Islet of Langerhans (tissue), 1 donor: ENCODE measurements around the gene BMPER.

Experiments
- FAIRE-seq: peaks from one replicate; lab custom pipeline; 2011; peaks lifted over from hg19 to GRCh38; lab: Jason Lieb, UNC

BMPER gene

DNA sequence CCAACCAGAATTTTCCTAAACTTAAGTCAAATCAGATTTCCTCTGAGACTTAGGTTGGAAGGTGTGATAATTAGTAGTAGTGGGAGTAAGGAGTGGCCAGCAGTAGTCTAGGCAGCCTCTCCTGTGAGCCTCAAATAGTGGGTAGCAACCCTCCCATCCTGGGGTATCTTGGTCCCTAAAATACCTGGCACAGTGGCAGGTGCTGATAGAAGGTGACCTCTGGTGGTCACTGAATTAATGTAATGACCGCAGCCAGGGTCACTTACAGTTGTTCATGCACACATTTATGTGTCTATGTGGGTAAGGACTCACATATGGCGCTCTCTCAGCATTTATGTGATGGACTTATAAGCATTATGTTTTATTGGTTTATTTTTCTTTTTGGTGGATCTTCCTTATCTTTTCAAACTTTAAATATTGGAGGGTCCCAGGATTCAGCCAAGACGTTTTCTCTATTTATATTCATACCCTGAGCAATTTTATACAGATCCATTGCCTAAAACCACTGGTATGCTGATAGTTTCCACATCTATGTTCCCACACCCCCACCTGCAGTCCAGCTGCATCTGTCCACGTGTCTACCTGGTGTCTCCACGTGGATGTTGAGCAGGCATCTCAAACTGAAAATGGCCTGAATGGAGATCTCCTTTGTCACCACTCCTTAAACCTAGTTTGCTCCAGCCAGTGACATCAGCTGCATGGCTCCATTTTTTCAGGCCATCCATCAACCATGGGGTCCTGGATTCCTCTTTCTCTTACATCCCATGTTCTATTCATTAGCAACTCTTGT lies 18.3 kb downstream of the BMPER start:
- FAIRE-seq = no peak

DNA sequence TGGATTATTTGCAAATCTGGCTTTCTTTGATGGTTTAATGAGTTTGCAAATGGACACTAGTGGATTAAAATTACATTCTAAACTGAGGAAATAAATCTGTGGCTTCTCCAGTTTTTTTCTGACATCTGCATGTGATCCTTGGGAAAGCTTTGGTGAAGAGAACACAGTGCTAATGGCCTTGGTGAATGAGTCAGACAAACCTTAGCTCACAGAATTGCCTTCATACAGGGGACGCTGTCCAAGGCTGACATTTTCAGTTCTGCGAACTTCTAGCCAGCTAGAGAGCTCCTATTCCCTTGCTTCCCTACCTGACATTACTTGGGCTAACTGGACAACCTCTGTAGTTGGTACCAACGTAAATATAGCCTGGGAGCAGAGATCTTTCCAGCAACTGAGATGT lies 21.2 kb downstream of the BMPER start:
- FAIRE-seq = no peak

DNA sequence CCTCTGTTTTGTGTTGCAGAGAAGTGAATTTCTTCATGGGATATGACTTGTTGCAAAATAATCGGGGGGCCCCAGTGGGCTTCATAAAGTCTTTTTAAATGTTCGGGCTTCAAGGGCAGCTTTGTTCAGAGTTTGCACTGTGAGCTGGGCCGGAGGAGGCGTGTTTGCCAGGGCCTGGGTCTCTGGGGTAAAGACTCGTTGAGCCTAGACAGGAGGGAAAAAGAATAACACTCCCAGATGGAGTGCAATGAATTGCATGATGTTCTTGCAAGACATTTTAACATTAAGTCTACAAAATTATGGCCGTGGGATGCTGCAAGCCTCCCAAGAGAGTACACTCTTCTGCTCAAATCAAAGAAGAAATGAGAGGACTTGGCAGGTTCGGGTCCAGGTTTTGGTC lies 23.6 kb downstream of the BMPER start:
- no peak for FAIRE-seq

DNA sequence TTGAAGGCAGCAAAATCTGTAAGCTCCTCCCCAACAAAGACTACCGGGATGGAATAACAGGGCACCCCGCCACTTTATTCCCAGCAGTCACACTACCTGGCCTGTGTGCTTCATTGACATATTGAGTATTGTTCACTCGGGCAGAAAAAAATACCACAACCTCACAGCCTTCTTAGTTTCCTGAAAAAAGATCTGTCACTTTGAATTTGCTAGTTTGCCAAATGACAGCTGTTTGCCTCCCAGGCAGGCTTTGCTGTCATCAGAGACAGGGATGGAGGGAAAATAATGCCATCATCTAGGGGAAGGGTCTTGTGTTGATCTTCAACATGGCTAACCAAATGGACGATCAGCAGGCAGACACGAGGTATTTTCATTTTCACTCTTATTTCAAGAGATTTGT lies 26.9 kb downstream of the BMPER start:
- no peak for FAIRE-seq

DNA sequence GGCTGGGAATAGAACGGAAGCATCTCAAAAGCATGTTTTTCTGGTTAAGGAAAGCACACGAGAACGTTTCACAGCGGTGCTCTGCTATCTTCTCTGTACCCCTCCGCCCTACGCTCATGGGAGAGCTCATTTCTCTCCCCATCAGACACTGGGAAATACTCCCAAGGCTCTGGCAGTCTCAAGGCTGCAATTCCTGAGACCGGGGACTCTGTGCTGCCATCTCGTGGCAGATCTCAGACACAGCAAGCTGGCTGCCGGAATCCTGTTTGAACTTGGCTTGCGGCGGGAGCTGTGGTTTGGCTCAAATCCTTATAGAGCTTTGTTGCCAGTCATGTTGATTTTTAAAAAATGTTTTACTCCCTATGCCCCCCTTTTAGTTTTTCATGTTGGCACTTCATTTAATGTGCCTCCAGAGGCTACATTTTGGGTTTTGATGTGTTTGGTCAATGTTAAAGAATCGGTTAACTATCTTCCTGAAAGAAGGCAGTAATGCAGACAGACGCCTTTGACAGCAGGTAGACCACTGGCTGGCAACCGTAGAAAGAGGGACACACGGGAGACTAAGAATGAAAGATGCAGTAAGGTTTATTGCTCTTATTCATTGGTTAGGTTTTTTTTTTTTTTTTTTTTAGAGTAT lies 27.6 kb downstream of the BMPER start:
- FAIRE-seq = peak; percentile 84

DNA sequence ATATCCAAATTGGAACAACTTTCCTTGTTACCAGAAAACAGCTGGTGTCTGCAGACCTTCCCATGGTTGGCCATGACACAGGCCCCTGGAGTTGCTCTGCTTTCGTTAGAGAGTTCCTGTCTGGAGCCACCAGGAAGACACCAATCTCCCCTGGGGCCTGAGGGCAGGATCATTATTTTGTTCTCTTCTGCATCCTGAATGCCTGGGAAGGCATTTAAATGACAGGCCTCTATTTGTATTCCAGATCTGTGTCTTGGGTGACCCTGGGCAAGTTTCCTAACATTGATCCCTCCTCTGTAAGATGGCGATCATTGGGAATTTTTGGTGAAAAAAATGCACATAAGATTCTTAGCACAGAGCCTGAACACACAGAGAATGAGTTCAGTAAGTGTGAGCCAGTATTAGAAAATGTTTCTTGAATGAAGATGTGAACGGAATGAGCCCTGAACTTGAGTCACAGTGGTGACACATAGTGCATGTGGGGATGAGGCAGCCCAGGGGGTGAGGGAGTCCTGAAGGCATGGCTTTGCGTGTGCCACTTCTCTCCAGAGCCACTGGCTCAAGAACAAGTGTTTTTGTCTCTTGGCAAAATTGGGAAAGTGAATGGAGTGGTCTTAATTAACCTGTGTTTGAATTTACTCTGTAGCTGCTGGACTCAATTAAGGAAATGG lies 28.4 kb downstream of the BMPER start:
- FAIRE-seq = no peak

DNA sequence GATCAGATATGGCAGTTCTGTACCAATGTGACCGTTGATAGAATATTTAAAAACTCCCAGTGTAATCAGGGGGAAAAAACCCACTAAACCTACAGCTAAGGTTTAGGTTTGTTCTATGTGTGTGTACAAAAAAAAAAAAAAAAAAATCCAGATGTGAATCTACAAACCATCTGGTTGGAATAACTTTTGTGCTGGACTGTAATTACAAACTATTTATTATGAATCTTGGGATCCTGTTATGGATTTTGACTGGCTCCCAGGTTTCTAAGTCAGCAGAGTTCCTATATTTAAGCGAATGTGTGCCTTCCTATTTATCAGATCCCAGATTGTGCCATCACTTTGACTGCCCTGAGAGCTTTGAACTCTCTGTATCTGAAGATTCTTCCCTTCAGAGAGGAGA lies 29.1 kb downstream of the BMPER start:
- no peak for FAIRE-seq

DNA sequence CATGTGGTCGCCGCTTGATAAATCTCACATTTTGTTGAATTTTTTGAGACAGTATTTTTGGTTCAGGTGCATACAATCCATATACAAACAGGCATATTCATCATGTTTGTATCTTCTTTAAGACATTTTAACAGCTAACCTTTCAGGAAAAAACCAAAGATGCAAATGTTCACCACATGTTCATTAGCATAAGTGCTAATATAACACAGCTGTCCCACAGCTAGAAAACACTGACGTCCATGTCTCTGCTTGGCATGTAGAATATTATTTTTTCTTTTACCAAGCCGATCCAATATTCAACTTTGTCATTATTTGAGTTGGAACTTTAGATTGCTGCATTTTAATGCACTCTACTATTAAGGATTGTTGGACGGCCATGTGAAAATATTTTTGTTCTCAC lies 31.2 kb downstream of the BMPER start:
- no peak for FAIRE-seq

DNA sequence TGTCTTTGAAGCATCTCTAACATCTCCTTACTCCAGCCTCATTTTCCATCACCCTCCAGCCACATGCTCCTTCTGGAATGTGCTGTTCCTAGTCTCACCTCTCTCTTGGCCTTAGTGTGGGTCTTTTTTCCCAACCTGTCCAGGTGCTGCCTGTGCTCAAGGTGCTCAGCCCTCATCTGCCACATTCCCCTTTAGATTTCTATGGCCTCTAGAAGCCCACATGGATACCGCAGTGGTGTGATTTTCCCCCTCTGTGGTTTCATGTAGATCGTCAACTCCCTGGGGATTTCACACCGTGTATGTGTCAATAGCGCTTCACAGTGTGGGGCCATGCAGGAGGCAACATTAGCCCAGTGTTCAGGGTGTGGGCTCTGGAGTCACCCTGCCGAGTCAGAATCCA lies 32.5 kb downstream of the BMPER start:
- FAIRE-seq = no peak

DNA sequence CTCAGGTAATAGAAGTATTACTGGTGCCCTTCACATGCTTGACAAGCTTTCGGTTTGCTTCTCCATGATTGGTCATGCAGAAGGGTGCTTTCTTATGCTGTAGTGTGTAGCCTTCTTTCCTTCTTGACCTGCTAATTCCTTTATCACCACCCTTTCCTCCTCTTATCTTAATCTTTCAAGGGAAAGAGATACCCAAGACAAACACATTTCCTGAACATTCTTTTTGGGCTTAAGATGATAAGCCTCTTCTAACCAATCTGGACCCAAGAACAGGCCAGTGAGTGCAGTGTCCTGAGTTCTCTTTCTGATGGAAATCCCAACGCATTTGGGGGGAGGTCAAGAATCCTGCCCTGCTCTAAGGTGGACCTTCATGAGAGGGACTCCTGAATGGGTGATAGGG lies 33.8 kb downstream of the BMPER start:
- FAIRE-seq = no peak

DNA sequence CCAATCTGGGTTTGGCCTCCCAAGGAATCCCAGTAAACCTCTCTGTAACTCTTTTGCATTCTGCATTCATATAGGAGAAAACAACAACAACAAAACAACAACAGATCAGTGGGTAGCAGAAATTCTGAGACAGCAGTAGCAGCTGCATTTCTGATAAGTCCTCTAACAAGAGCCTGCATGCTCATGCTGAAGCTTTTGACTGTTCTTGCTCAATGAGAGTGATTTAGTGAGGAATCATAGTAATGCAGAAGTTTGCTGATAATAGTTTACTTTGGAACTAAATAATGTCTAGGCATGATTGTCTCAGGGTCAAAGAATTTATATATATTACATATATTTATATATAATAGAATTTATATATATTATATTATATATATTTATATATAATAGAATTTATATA lies 35.2 kb downstream of the BMPER start:
- FAIRE-seq = no peak

DNA sequence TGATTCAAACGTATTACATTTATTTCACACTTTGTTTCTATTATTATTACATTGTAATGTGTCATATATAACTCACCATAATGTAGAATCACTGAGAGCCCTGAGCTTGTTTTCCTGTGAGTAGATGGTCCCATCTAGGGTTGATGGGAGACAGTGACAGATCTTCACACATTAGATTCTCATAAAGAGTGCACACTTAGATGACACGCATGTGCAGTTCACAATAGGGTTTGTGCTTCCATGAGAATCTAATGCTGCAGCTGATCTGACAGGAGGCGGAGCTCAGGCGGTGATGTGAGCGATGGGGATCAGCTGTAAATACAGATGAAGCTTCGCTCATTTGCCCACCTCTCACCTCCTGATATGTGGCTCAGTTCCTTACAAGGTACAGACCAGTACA lies 36.1 kb downstream of the BMPER start:
- FAIRE-seq = no peak

DNA sequence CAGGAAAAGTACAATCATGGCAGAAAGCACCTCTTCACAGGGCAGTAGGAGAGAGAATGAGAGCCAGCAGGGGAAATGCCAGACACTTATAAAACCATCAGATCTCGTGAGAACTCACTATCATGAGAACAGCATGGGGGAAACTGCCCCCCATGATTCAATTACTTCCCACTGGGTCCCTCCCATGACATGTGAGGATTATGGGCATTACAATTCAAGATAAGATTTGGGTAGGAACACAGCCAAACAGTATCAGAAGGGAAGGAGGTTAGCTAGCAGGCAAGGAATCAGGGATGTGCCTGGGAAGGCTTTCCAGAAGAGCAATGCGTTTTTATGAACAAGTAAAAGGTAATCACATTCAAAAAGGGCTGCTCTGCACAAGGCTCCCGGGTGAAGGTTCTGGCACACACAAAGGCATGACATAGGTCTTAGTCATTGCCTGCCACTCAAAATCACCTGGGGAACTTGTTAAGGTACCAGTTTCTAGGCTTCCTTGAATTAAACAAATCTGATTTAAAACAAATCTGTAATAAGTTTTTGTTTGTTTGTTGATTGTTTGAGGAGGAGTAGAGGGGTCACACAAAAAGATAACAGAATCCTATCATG lies 40.9 kb downstream of the BMPER start:
- FAIRE-seq = no peak

DNA sequence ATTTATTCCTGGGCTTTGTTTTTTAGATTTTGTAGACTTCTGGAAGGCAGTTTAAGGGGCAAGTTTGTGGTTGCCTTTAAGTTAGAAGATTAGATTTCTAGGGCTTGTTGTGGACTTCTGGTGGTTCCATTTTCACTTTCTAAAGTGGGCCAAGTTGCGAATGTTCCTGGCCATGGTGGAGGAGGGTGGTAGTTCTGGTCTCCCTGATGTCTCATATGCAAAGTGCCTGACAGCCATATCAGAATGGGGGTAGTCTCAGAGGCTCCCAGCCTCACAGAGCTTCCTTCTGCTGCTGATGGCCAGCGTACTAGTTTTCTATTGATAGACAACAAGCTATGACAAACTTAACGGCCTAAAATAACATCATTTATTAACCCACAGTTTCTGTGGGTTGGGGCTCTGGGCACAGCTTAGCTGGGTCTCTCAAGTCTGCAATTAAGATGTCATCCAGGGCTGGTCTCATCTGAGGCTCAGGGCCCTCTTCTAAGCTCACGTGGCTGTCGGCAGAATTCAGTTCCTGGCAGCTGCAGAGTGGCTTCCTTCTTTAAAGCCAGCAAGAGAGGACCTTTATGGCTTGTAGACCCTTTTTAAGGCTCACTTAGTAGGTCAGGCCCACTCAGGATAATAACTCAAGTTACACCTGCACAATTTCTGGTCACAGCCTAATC lies 44.8 kb downstream of the BMPER start:
- FAIRE-seq = no peak

DNA sequence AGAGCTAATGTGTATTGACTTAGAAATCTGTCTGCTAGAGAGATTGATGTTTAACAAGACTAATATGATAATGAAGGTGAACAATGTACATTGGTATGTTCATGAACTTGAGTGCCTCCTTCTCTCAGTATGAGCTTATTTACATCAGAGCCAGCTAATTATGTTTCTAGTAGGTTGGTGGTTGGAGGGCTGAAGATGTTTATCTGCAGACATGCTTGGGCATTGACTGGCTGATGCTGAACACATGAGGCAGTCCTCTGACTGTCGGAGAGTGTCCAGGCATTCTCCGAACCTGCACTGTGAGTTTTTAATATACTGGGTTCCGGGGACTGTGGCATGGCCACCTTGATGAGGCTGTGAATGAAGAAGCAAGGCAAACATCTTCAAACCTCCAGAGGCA lies 47.5 kb downstream of the BMPER start:
- no peak for FAIRE-seq

DNA sequence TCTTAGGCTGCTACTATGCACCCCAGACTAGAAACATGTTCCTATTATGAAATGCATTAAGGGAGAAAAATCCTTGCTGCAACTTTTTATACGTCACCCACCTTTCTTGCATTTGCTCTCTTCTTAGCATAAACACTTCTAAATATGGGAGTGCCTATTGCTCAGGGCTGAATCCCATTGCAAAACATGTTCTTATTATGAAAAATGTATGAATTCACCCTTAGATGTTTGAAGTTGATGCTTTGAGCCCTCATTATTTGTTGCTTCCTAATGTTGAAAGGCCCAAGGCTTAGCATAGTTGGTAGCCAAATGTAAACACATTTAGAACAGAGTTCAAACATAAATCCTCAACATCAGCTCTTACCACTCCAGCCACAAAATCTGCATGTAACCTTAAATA lies 52.8 kb downstream of the BMPER start:
- no peak for FAIRE-seq

DNA sequence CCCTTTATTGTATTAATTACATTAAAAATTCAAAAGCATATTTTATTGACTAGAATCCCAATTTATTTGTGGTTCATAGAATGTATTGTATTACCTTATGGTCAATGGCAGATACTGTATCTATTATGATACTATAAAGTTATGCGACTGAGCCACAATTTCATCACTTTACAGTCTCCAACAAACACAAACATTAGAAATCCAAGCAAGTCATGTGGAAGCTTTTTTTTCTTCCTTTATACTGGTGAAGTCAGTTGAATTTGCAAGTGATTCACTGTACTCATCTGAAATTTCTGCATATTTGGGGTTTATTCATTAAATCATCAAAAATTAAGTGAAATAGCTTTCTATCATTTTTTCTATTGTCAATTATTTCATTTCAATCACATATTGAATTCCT lies 54.3 kb downstream of the BMPER start:
- no peak for FAIRE-seq

DNA sequence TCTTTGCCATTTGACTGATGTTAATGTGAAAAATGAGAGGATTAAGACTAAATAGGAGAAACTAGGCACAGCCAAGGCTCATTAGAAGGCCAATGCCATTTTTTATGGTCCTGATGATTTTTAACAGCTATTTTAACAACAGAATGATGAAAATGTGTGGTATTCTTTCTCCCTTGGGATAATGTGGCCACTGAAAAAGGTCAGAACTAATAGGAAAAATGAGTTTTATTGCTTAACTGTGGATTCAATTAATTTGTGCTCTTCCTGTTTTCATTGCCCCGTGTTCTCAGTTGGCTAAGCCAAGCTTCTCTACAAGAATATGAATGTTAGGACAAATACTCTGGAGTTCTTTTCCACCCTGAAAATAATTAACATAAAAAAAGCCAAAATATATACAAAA lies 56.6 kb downstream of the BMPER start:
- FAIRE-seq = no peak

DNA sequence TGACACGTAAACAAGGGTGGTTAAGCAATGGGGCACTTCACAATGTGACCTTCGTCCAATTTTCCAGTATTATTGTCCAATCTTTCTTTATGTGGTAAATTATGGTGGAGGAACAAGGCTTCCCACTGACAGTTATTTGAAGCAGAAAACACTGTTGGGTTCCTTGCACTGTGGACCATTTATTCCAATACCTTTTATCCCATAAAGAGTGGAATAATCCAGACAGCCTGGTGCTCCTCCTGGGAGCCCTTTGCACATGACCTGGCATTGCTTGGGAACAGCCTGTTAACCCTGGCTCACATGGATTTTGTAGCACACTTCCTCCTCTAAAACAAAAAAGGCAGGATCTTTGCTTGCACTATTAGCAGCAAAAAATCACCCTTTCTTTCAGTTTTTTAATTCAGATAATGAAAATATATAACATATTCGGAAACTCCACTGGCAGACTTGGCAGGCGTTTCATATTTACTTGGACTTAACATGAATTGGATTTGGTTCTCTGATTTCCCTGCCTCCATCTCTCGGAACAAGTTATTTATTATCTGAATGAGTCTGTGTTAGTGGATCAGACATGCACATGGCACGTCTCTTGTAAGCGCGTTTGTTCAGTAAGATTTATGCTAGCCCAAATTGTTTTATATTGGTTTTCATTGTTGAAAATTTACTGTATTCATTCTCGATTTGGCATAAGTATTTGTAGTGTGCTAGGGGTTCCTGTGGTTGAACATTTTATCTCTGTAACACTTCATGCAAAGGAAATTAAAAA lies 59.3 kb downstream of the BMPER start:
- no peak for FAIRE-seq

DNA sequence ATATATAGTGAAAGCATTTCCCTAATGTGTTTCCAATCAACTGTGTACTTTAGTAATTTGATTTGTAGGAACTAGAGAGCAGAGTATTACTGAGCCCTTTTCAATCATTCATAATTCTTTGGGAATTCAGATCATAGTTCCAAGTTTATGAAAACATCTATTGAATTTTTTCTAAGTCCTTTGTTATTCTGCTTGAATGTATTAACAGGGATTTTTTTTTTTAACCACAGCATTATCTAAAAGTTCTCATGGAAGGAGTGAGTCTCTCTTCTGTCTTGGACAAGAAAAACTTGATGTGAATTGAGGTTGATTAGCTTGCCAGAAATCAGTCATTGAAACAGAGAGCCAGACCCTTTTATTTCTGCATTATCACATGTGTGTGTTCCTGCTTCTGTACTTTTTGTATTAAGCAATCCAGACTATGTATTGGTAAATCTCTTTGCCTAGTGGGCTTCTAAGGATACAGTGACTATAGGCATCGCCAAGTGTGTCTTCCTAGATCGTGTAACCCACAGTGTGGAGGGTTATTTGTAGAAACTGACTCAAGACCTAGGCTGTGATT lies 59.9 kb downstream of the BMPER start:
- no peak for FAIRE-seq

DNA sequence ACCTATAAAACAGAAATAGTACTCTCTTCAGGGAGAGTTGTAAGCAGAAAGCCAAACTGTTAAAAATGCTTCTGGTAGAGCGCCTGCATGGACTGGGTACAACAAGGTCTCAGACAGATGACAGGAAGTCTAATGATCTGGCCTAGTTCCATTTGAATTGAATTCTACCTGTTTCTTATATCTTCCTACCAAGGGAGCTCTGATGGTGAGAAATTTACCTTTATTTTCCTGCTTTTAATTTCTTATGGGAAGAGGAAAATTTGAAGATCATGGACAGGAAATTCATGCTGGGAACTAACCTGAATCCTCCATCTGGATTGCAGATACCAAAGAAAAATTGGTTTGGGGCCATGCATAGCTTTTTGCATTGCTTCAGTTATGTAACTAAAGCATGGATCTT lies 63.3 kb downstream of the BMPER start:
- no peak for FAIRE-seq

DNA sequence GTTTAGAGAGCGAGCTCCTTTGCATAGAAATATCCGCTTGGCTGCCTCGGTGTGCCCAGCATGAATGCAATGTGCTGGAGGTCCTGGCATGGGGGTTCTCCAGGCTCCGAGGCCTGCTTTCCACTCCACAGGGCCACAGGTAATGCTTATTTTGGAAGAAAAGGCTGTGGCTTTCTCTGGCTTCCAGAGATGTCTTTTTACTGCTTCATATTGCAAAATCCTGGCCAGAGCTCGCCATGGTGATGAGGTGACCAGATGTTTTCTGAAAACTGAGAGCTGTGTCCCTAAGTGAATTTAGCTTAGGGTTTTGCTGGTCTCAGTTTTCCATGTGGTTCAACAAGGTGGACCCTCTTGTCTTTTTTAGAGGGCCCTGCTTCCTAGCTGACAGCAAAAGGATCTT lies 65.2 kb downstream of the BMPER start:
- FAIRE-seq = no peak
